LNCaP clone FGC (cell line): ENCODE measurements around the gene CRYBG1.
"Not testable (repeated sequence)": the region's sequence is repeated elsewhere in the genome, so short reads cannot be mapped to it uniquely, and the experiment has no call there.

Source experiments
- DNase-seq: peaks from one replicate; pipeline ENCODE4 v3.0.0-alpha.2; 2011; ENCODE audit warnings: low read depth
- H3K4me3 ChIP-seq: 2 replicates; pipeline ENCODE4 v1.5.1; 2011; ENCODE audit warnings: mild to moderate bottlenecking, low read depth, low read length, control low read depth
- TF ChIP-seq, protein P1 (sequence below): IDR thresholded peaks from 2 replicates; pipeline ENCODE4 v1.5.1; 2012; ENCODE audit warnings: mild to moderate bottlenecking; ENCODE audit not compliant: control insufficient read depth, insufficient read depth; ENCODE audit errors: extremely low read depth

Gene CRYBG1

GRCh38 chr6:106387875-106388274 lies 27.4 kb downstream of the CRYBG1 start:
- TF ChIP-seq, protein P1, sequence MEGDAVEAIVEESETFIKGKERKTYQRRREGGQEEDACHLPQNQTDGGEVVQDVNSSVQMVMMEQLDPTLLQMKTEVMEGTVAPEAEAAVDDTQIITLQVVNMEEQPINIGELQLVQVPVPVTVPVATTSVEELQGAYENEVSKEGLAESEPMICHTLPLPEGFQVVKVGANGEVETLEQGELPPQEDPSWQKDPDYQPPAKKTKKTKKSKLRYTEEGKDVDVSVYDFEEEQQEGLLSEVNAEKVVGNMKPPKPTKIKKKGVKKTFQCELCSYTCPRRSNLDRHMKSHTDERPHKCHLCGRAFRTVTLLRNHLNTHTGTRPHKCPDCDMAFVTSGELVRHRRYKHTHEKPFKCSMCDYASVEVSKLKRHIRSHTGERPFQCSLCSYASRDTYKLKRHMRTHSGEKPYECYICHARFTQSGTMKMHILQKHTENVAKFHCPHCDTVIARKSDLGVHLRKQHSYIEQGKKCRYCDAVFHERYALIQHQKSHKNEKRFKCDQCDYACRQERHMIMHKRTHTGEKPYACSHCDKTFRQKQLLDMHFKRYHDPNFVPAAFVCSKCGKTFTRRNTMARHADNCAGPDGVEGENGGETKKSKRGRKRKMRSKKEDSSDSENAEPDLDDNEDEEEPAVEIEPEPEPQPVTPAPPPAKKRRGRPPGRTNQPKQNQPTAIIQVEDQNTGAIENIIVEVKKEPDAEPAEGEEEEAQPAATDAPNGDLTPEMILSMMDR = no peak
- DNase-seq = no peak

GRCh38 chr6:106390088-106390487 lies 29.6 kb downstream of the CRYBG1 start:
- no peak overlapping the region for H3K4me3 ChIP-seq
- TF ChIP-seq, protein P1 = no peak
- DNase-seq = no peak

More at GRCh38 chr6:106387875-106388274, 27.4 kb downstream of the CRYBG1 start:
- H3K4me3 ChIP-seq = no peak overlapping the region

- H3K4me3 ChIP-seq = no peak overlapping the region
- DNase-seq = no peak
- TF ChIP-seq, protein P1 = no peak
Measured at GRCh38 chr6:106396426-106397220, 36.1 kb downstream of the CRYBG1 start.

- DNase-seq = no peak
- H3K4me3 ChIP-seq = no peak overlapping the region
- TF ChIP-seq, protein P1 = no peak
Measured at GRCh38 chr6:106397431-106397830, 36.9 kb downstream of the CRYBG1 start.

GRCh38 chr6:106398621-106399020 lies 38.1 kb downstream of the CRYBG1 start:
- no peak for DNase-seq
- TF ChIP-seq, protein P1 = no peak
- H3K4me3 ChIP-seq = no peak overlapping the region

GRCh38 chr6:106405044-106405443 lies 44.5 kb downstream of the CRYBG1 start:
- H3K4me3 ChIP-seq, DNase-seq: not testable (repeated sequence)

DNA sequence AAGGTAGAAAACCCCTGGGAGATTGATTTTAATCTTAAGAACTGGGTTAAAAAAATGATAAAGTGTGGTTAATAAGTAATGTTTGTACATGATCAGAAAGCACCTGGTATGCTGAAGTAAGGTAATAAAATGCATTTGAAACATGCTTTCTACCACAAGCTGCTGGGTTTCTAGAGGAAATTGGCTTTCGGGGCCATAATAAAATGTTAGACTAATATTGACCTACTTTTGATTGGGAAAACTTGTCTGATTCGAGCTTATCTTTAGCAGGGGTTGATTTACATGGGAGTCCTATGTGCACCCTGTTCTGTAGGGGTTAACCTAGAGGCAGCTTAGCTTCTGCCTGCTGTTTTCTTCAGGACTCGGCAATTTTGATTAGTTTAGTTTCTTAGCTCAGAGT lies 50.5 kb downstream of the CRYBG1 start:
- peak; percentile 51 for DNase-seq
- H3K4me3 ChIP-seq = peak overlapping the region; percentile 14; the same call in 1 of the 2 replicates
- TF ChIP-seq, protein P1 = no peak
